ENCODE results near the gene PELI1.
A peak's percentile ranks its signal among the peaks of the same experiment; 100 is the strongest.
"Not testable (repeated sequence)": the region's sequence is repeated elsewhere in the genome, so short reads cannot be mapped to it uniquely, and the experiment has no call there.

The PELI1 gene

DNA sequence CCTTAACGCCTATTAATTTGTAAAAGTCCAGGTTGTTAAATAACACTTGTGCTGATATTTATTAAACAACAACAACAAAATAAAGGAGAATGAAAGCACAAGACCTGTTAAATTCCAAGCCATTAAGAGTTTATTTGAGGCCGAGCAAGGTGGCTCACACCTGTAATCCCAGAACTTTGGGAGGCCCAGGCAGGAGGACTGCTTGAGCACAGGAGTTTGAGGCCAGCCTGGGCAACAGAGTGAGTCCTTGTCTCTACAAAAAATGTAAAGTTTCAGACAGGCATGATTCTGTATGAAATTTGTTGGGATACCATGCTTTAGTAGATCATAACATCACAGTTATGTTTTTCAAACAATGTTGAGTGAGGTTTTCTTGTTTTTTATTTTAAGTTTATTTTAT lies 17.1 kb downstream of the PELI1 start:
- no peak for DNase-seq
- in situ Hi-C loops (cut with MboI; ENCODE audit: low pct_unique_long_range_greater_than_20kb, low sequenced_read_pairs), result no loop called here

DNA sequence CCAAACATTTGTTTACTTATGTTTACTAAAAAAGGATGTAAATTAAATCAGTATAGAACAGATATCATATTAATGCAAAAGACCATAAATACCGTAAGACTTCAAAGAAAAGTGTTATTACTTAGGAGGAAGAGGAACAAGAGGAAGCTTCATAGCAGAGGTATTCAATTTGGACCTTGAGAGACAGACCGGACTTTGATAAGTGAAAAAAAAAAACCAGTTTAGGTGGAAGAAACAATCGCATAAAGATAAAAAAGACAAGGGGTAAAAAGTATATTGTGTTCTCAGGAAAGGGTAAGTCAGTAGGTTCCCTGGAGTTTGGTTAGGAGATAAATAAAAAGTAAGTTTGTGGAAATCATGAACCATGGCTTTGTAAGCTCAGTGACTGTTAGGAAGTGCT lies 17.6 kb downstream of the PELI1 start:
- in situ Hi-C loops (cut with MboI; ENCODE audit: low pct_unique_long_range_greater_than_20kb, low sequenced_read_pairs), result no loop called here
- DNase-seq, result no peak

DNA sequence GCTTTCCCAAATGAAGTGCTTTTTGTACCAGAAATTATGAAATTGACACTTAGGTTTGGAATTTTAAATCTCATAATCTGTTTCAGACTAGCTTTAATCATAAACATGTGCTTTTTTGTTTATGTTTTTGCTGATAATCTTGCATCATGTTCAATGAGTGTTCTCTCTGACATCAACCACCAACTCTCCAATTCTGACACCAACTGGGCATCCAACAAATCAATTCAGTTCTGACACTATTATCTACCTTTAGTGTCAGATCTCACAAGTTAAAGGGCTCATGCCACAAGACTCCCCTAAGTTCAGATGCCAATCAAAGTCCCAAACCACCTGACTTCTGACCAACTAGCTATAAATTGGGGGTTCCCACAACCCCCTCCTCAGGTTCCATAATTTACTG lies 19.6 kb downstream of the PELI1 start:
- in situ Hi-C loops (cut with MboI; ENCODE audit: low pct_unique_long_range_greater_than_20kb, low sequenced_read_pairs), result no loop called here
- no peak for DNase-seq

DNA sequence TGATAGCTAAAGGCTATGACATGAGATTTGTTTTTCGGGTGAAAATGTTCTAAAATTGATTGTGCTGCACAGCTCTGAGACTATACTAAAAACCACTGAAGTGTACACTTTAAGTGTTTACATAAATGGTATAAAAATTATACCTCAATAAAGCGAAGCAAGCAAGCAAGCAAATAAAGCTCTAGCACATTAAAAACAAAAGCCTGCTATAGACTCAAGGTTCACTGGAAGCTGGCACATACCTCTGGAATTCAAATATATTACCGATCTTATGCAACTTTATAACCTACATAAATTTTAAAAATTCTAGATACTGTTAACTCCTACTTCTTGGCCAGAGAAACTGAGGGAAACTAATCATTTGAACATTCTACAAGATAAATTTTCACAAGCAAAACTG lies 20.1 kb downstream of the PELI1 start:
- in situ Hi-C loops (cut with MboI; ENCODE audit: low pct_unique_long_range_greater_than_20kb, low sequenced_read_pairs), result no loop called here
- no peak for DNase-seq

DNA sequence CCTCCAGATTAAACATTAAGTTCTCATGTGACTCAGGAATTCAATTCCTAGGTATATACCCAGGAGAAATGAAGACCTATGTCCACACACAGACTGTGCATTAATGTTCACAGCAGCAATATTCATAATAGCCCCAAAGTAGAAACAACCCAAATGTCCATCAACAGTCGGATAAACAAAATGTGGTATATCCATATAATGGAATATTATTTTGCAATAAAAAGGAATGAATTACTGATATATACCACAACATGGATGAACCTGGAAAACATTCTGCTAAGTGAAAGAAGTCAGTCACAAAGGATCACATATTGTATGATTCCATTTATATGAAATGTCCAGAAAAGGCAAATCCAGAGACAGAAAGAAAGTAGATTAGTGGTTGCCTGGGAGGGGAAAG lies 20.5 kb downstream of the PELI1 start:
- DNase-seq, result no peak
- in situ Hi-C loops (cut with MboI; ENCODE audit: low pct_unique_long_range_greater_than_20kb, low sequenced_read_pairs), result no loop called here

DNA sequence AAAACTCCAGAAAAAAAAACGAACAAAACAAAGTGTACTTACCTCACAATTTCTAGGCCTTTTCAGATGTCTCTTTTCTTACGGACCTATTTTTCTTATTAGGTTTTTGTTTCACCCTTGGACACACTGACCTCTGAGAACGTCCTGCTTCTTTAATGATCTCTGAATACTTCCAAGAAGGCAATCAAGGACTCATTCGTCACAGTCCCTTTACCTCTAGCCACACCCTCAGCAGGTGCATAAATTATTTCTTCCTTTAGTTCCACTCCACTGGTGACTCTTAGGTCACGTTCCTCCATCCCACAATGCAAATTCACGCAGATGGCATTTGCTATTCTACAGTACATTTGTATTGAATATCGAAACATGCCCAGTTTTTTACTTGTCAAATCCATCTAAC lies 21.9 kb downstream of the PELI1 start:
- in situ Hi-C loops (cut with MboI; ENCODE audit: low pct_unique_long_range_greater_than_20kb, low sequenced_read_pairs), result no loop called here

DNA sequence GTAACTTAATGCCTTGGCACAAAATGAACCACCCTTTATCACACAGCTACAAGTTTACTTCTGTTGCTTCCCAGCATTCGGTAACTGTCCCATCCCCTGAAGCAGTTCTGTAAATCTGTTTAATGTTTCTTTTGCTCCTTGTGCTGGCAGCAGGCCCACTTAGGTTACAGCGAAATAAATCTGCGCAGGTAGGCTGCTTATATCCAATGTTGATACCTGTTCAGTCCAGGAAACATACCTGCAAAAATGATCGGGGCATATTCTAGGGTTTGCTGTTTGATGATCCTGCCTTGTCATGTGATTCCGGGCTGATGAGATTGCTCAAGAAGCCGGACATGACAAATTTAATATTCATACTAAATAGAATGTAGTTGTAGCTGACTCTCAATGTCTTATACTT lies 23.3 kb downstream of the PELI1 start:
- no peak for DNase-seq

More for the DNA sequence above, 21.9 kb downstream of the PELI1 start:
- no peak for DNase-seq

DNA sequence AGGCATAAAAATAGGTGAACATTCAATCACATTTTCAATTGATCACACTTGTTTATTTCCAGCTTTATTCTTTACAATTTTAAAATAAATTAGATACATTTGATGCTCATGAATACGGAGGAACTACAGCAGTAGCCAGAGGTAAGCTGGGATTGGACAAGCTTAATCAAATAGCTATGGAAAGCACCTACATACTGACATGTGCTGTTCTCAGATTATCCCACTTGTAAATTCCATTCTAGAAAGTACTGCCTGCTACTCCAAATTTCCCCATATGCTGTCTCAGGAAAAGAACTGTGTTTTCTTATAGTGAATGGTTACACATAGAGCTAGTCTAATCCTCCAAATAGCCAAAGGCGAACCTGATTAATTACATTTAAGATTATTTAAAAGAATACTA lies 24.2 kb downstream of the PELI1 start:
- in situ Hi-C loops (cut with MboI; ENCODE audit: low pct_unique_long_range_greater_than_20kb, low sequenced_read_pairs), result no loop called here

More for the DNA sequence above, 23.3 kb downstream of the PELI1 start:
- in situ Hi-C loops (cut with MboI; ENCODE audit: low pct_unique_long_range_greater_than_20kb, low sequenced_read_pairs), result no loop called here

DNA sequence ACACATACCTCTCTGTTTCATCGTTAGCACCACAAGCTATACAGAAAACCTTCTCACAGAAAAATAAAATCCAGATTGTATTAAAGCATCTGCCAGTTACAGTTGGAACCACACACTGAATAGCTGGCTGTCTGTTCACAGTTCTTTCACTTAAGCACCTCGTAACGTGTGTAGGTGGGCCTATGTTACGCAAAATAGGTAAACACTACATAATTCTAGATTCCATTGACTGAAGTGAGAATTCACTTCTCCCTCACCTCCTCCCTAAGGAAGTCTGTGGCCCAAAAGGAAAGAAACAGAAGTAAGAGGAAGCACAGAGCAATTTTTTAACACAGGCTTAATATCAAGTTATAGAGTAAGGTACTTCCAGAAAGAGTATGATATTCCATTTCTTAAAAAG lies 24.9 kb downstream of the PELI1 start:
- DNase-seq, result no peak

More for the DNA sequence above, 24.2 kb downstream of the PELI1 start:
- DNase-seq, result no peak

DNA sequence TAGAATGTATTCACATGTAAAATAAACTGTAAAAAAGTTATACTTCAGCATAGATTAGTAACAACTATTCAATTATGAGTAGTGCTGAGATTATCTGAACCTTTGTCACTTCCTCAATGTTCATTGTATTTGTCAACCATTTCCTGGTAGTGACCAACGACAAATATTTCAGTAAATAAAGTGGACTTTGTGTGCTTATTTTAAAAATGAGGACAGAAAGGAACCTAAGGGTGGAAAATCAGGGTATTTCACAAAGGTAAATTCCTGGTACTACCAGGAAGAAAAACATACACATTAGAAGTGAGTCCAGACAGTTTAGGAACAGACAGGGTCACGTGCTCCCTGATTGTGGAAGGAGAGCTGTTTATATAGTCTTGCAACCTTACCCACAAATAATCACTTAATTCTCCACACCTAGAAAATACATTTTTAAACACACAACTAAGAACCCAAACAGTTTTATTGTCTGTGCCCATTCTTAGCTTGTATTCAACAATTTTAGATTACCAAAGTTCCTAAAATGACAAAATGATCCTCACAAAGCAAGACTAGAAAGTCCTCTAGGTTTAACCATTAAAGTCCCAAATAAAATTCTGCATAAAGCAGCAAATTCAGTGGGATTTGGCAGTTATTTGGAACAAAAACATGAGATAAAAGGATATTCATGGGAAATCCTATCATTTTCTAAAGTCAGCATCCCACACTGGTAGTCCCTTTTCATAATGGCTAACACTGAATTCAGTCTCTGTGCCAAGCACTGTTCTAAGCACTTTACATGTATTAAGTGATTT lies 28.2 kb downstream of the PELI1 start:
- DNase-seq, result no peak
- in situ Hi-C loops (cut with MboI; ENCODE audit: low pct_unique_long_range_greater_than_20kb, low sequenced_read_pairs), result no loop called here

More for the DNA sequence above, 24.9 kb downstream of the PELI1 start:
- in situ Hi-C loops (cut with MboI; ENCODE audit: low pct_unique_long_range_greater_than_20kb, low sequenced_read_pairs), result no loop called here

DNA sequence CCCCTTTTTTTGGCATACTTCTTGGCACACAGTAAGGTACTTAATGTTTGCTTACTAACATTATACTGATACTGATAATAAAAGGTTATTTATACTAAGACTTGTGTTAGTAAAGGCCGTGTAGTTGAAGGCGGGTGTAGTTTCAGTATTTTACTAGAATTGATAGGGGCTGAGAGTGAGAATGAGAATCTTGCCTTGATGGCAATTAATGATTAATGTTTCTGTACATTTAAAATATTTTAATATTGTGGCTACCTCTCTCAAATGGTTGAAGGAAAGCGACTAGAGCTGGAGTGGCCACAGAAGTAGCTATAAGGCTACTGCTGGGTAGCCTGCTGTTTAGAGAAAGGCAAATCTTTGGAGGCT lies 29.3 kb downstream of the PELI1 start:
- in situ Hi-C loops (cut with MboI; ENCODE audit: low pct_unique_long_range_greater_than_20kb, low sequenced_read_pairs), result no loop called here
- no peak for DNase-seq

DNA sequence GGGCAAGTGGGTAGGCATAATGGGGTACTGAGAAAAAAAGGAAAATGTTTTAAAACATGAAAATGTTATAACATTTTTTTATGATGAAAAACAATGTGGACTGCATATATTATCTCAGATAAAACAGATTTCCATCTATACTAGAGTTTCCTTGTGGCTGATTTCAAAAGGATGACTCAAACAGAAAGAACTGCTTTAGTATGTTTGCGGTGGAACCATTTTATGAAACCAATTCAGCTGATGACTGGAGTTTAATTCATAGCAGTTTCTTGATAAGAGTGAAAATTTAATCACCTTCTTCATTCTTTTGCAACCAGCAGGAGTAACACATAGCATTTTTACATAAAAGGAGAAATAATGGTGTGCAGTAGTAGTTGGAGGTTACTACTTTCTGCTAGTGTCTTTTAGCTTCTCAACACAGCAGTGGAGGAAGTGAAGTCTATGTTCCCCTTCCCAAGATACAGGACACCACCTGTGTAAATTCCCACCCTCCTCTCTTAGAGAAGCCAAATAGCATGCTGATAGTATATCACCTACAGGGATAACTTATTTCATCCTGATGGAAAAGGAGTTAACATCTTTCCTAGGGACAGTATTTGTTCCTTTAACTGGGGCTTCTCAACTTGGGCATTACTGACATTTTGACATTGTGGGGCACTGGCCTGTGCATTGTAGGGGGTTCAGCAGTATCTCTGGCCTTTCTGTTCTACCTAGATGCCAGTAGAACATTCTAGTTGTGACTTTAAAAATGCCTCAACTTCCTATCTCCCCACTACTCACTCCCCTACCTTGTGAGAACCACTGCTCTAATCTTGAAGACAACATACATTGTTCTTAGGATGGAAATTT lies 29.9 kb downstream of the PELI1 start:
- in situ Hi-C loops (cut with MboI; ENCODE audit: low pct_unique_long_range_greater_than_20kb, low sequenced_read_pairs), result no loop called here
- no peak for DNase-seq

DNA sequence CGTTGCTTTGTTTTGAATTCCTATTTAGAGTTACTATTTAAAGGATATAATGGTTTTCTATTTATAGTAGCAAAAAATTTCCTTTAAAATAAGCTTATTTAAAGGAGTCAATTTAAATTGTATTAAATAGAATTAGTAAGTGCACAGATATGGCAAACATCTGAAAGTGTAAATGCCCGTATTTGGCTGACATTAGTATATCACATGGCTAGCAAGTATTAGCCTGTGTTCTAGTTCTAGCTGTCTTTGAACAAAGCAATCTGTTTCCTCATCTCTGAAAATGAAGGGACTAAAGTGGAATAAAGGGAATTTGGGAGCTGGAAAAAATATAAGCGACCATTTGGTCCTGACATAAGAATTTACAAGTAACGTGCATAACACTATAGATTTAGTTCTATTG lies 32.2 kb downstream of the PELI1 start:
- in situ Hi-C loops (cut with MboI; ENCODE audit: low pct_unique_long_range_greater_than_20kb, low sequenced_read_pairs), result no loop called here
- DNase-seq, result no peak

DNA sequence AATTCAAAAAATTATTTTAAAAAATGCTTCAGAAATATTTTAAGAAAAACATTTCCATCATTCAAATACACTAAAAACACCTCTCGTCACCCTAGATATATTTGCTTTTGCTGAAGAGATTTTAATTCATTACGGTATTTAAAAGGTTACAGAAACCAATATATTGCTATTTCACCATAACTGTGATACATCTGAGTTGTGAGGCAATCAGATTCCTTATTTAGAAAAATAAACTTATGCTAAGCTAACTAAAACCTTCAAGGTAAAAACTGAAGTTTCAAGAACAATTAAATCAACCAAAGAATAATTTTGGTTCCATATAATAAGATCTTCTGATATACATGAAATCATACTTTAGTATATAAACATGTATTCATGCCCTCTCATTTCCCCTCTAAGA lies 32.8 kb downstream of the PELI1 start:
- in situ Hi-C loops (cut with MboI; ENCODE audit: low pct_unique_long_range_greater_than_20kb, low sequenced_read_pairs), result no loop called here
- no peak for DNase-seq

DNA sequence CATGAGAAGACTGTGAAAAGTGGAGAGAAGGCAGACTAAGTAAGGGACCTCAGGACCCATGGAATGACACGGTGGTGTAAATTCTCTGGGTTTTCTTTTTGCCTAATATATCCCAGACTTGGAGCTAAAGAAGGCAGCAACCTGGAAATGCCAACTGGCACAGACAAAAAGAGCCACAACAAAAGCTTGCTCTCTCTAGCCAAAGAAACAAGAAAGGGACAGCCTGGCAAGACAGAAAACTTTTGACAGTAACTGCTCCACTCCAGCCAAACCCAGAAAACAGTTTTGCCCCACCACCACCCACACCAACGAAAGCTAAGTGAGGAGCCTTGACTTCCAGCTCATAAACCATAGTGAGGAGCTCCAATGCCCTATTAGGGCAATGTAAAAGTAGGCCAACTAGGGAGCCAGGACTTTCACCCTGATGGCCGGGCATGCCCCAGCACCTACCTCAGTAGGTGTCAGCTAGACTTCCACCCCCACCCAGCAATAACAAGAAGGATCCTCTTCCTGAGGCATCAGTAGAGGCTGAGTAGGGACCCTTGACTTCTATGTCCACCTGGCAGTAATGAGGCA lies 35.5 kb downstream of the PELI1 start:
- DNase-seq, result no peak
- in situ Hi-C loops (cut with MboI; ENCODE audit: low pct_unique_long_range_greater_than_20kb, low sequenced_read_pairs), result no loop called here

DNA sequence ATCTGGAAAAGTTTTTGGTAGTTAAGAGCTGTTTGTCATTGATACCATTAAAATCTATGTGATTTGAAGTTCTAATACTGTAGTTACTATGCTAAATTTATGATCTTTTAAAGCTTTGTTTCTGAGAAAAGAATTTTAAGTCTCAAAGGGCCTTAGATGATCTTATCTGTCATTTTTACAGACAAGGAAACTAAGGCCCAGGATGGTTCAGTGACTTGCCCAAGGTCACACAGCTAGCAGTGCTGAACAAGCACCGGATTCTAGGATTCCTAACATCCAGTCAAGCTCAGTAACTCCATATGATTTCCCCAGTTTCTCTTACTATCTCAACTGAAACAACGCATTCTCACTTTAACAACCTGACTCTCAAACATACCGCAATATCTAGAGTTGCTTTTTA lies 37.7 kb downstream of the PELI1 start:
- DNase-seq, result no peak
- in situ Hi-C loops (cut with MboI; ENCODE audit: low pct_unique_long_range_greater_than_20kb, low sequenced_read_pairs), result no loop called here

DNA sequence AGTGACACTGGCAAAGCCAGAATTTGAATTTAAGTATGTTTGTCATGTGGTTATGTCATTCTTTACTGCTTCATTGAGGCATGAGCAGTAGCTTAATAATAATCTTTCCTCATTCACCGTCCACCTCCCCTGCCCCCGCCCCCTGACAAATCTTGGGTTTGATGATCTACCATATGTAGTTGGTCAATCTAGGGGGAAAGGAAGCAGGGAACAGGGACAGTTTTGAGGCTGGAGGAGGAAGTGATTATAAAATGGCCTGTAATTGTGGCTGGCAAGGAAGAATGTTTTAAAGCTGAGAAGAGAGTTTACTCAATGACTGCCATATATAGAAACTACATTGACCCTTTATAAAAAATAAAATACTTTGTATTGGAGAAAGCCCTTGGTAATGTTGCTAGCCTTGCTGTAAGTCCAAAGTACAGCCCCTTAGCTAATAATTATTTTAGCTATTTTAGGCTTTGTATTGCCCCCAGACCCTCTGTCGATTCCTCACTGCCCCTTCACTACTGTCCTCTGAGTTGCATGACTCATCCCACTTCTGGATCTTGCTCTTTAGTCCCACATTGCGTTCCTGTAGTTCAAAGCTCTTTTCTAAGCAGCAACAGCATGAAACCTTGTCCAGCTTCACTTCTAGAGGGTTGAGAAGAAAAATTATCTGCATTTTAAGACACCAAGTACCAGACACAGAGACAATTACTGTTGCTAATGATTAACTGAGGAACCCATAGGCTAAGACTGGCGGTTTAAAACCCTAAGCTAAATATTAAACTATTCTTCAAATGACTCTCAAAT lies 38.4 kb downstream of the PELI1 start:
- DNase-seq, result peak; percentile 4
- in situ Hi-C loops (cut with MboI; ENCODE audit: low pct_unique_long_range_greater_than_20kb, low sequenced_read_pairs), result no loop called here

DNA sequence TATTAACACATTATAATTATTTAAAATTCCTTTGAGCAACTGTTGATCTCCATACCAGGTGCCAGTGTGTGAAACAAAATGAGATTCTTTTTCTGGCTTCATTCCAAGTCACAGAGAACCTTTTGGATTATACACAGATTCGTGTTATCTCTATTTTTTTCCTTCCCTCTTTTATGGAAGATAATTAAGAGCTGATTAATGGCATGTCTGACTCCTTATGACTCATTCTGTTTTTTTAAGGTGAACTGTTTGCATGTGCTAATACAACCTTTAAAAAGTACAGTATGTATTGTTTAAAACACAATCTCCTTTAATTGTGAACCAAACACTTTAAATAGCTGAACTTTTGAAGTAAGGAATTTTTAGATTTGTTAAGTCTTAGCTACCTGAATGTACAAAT lies 39.3 kb downstream of the PELI1 start:
- DNase-seq, result no peak
- in situ Hi-C loops (cut with MboI; ENCODE audit: low pct_unique_long_range_greater_than_20kb, low sequenced_read_pairs), result no loop called here

DNA sequence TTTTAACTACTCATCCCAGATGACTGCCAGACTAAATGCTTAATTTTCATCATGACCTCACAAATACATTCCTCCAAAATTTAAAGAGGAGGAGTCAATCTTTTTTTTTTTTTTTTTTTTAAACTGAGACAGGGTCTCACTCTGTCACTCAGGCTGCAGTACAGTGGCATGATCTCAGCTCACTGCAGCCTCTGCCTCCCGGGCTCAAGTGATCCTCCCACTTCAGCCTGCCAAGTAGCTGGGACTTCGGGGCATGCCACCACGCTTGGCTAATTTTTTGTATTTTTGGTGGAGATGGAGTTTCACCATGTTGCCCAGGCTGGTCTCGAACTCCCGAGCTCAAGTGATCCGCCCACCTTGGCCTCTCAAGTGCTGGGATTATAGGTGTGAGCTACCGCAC lies 41.5 kb downstream of the PELI1 start:
- in situ Hi-C loops (cut with MboI; ENCODE audit: low pct_unique_long_range_greater_than_20kb, low sequenced_read_pairs); DNase-seq: not testable (repeated sequence)
